GM20431 (cell line): Measurements from ENCODE around the gene PADI6.

Experiments
- in situ Hi-C: fragments of 300-500 bp; cut with MseI, MboI; formaldehyde crosslinking; loops from one replicate; pipeline ENCODE4 v1.15.0; 2020; ENCODE audit warnings: low sequenced_read_pairs; ENCODE audit not compliant: unreplicated experiment

PADI6 gene

DNA sequence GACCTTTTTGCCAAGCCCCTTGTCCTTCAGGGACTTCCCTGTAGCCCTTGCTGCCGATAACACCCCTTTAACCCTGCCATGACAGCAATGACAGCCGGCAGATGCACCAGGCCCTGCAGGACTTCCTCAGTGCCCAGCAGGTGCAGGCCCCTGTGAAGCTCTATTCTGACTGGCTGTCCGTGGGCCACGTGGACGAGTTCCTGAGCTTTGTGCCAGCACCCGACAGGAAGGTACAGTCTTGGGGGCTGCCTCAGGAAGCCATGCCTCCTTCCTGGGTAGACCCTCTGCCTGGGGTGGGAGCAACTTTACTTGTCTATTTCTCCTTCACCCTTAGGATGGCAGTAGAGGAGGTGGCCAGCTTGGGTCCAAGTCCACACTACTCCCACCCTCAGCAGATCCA, 16.1 kb upstream of the PADI6 start:
- in situ Hi-C loops, result no loop called here

- in situ Hi-C loops, result no loop called here
Observed at GRCh38 chr1:17356387-17357026, 15.5 kb upstream of the PADI6 start.

- in situ Hi-C loops, result no loop called here
Observed at GRCh38 chr1:17358557-17358956, 13.4 kb upstream of the PADI6 start.

- in situ Hi-C loops, result no loop called here
Observed at GRCh38 chr1:17359031-17359430, 13.0 kb upstream of the PADI6 start.

- in situ Hi-C loops, result no loop called here
Observed at GRCh38 chr1:17359808-17360207, 12.2 kb upstream of the PADI6 start.

DNA sequence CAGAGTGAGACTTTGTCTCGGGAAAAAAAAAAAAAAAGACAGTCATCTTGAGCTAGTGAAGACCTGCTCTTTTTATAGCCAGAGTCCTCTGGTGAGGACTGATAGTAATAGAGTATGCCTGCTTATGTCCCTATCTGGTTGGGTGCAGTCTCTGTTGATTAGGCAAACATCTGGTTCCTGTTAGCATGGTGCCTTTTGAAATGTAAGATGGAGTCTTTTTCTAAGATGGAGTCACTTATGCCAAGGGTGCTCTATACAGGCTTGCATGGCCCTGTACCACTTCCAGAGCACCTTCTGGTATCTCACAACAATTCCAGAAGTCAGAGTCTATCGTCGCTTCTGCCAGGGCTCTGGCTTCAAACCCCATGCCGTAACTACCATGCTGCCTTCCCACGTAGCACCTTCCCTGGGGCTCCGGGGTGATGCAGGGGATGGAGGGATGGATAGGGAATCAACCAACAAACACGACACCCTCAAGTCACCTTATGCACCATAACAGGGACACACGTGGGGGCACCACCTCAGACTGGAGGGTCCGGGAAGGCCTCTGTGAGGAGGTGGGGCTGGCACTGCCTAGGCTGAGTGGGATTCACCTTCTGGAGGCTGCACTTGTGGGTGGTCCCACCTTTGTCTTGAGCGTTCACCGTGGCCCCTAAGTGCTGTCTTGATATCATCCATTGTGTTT, 11.6 kb upstream of the PADI6 start:
- in situ Hi-C loops, result no loop called here

- in situ Hi-C loops, result no loop called here
Observed at GRCh38 chr1:17361687-17362086, 10.3 kb upstream of the PADI6 start.

DNA sequence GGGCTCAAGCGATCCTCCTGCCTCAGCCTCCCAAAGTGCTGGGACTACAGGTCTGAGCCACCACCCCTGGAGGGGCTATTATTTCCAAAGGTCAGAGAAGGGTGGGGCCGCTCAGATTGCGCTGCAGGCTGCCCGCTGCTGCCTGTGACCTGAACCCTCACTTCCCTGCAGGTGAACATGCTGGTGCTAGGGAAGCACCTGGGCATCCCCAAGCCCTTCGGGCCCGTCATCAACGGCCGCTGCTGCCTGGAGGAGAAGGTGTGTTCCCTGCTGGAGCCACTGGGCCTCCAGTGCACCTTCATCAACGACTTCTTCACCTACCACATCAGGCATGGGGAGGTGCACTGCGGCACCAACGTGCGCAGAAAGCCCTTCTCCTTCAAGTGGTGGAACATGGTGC, 8.6 kb upstream of the PADI6 start:
- in situ Hi-C loops, result no loop called here

DNA sequence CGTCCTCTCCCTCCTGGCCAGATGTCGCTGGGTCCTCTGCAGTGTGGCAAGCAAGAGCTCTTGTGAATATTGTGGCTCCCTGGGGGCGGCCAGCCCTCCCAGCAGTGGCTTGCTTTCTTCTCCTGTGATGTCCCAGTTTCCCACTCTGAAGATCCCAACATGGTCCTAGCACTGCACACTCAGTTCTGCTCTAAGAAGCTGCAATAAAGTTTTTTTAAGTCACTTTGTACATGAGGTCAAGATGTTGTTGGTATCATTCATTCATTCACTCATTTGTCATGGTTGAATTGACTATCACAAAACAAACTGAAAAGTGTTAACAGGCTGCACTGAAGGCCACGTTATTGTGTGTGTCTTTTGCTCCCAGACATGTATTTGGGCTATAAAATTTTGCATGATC, 8.2 kb upstream of the PADI6 start:
- in situ Hi-C loops, result no loop called here

DNA sequence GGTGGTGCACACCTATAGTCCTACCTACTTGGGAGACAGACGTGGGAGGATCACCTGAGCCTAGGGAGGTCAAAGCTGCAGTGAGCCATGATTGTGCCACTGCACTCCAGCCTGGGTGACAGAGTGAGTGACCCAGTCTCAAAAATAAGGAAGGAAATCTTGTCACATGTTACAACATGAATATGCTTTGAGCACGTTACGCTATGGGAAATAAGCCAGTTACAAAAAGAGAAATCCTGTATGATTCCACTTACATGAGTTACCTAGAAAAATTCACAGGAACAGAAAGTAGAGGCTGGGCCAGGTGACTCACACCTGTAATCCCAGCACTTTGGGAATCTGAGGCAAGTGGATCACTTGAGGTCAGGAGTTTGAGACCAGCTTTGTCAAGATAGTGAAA, 6.7 kb upstream of the PADI6 start:
- in situ Hi-C loops, result no loop called here

- in situ Hi-C loops, result no loop called here
Observed at GRCh38 chr1:17369466-17369865, 2.5 kb upstream of the PADI6 start.

DNA sequence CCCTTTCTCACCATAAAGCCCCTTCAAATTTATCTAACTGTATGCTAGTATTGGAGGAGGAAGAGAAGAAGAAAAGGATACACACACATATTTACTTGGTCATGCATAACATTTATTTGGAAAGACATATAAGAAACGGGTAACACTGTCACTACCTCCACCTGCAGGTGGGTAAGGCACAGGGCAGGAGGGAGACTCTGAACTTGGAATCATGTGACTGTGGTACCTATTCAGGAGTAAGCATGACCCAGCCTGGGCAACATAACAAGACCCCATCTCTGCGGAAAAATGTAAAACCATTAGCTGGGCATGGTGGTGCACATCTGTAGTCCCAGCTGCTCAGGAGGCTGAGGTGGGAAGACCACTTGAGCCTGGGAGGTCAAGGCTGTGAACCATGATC, 1.4 kb upstream of the PADI6 start:
- in situ Hi-C loops, result no loop called here

- in situ Hi-C loops, result no loop called here
Observed at GRCh38 chr1:17372955-17373354, 959 bp downstream of the PADI6 start.

DNA sequence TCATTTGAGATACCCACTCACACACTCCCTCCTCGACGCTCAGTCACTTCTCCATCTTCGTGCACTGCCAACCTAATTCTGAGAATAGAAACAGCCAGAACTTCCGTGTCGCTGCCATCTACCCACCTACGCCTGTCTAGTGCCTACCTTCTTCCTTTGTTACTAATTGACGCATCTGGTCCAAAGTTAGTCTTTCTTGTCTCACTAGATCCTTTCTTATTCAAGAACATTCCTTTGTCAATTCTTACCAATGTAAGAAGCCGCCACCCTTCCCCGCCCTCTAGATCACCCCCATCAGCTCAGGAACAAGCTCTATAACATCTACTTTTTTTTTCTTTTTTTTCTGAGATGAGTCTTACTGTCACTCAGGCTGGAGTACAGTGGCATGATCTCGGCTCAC, 3.7 kb downstream of the PADI6 start:
- in situ Hi-C loops, result no loop called here

DNA sequence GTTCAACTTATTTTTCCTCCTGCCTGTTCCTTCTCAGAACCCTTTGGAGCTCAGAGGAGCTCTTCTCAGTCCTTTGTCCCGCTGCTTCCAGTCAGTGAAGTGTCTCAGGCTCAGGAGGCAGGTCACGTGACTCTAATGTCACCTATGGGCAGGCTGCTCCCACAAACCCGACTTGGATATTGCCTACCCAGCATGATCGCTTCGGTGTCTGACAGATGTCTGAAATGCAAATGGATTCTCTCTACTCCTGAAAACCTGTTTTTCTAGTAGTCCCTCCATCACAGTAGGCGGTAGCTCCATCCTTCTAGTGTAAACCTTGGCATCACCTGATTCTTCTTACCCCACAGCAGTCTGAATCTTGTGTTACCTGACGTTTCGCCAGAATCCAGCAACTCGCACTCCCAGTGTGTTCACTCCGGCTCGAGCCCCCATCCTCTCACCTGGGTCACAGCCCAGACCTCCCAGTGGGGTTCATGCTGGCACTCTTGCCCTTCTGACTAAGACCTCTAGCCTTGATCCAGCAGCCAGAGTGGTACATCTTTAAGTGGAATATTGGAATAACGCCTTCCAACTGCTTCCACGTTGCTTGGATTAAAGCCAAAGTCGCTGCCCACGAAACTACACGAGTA, 5.4 kb downstream of the PADI6 start:
- in situ Hi-C loops, result no loop called here

- in situ Hi-C loops, result no loop called here
Observed at GRCh38 chr1:17381161-17381560, 9.2 kb downstream of the PADI6 start.

- in situ Hi-C loops, result no loop called here
Observed at GRCh38 chr1:17392199-17392740, 20.3 kb downstream of the PADI6 start.

DNA sequence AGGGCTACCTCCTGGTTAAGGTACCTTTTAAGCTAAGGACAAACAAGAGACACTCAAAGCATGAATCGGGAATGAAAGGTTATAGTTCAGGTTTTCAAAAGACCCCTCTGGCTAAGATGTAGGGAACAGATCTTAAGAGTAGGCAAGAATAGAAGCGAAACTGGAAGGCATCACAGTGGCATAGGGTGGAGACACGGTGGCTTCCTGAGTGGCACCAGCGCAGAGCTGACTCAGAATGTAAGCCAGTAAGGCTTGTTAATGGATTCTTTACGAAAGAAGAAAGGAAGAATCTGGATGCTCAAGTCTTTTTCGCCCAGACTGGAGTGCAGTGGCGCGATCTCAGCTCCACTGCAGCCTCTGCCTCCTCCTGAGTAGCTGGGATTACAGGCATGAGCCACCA, 21.2 kb downstream of the PADI6 start:
- in situ Hi-C loops, result no loop called here

GRCh38 chr1:17397910-17398695, 26.1 kb downstream of the PADI6 start:
- in situ Hi-C loops, result no loop called here

- in situ Hi-C loops, result no loop called here
Observed at GRCh38 chr1:17400725-17401341, 28.8 kb downstream of the PADI6 start.
